Skeletal muscle satellite cell (primary cell): ENCODE results near the gene COL9A3. TPM values are rescaled to one million over a fixed set of nuclear protein-coding genes. Genes with fewer than 3 reads are reported as not detected.

Source experiments
- H3K27me3 ChIP-seq: 2 replicates; pipeline ENCODE4 v1.7.0; 2013; ENCODE audit warnings: low read length; ENCODE audit not compliant: control insufficient read depth, insufficient read depth
- H3K36me3 ChIP-seq: 2 replicates; pipeline ENCODE4 v1.7.0; 2013; ENCODE audit warnings: mild to moderate bottlenecking, control low read depth, low read length; ENCODE audit not compliant: insufficient read depth
- H3K4me1 ChIP-seq: 2 replicates; pipeline ENCODE4 v1.7.0; 2013; ENCODE audit warnings: low read length; ENCODE audit not compliant: control insufficient read depth, insufficient read depth
- H3K4me2 ChIP-seq: 2 replicates; pipeline ENCODE4 v1.7.0; 2013; ENCODE audit warnings: mild to moderate bottlenecking, low read length
- H3K4me3 ChIP-seq: 2 replicates; pipeline ENCODE4 v1.7.0; 2013; ENCODE audit warnings: low read length
- H3K9ac ChIP-seq: 2 replicates; pipeline ENCODE4 v1.7.0; 2013; ENCODE audit warnings: mild to moderate bottlenecking, low read depth, low read length, moderate library complexity
- H3K9me3 ChIP-seq: replicated peaks from 2 replicates; pipeline ENCODE4 v1.7.0; 2013; ENCODE audit warnings: mild to moderate bottlenecking, control low read depth, low read length
- small RNA-seq: library from RNA; depleted of rRNA; stranded (forward); fragments of <200 nt; gene quantifications from one replicate; pipeline ENCODE3, GENCODE V24; 2012

The COL9A3 gene

DNA sequence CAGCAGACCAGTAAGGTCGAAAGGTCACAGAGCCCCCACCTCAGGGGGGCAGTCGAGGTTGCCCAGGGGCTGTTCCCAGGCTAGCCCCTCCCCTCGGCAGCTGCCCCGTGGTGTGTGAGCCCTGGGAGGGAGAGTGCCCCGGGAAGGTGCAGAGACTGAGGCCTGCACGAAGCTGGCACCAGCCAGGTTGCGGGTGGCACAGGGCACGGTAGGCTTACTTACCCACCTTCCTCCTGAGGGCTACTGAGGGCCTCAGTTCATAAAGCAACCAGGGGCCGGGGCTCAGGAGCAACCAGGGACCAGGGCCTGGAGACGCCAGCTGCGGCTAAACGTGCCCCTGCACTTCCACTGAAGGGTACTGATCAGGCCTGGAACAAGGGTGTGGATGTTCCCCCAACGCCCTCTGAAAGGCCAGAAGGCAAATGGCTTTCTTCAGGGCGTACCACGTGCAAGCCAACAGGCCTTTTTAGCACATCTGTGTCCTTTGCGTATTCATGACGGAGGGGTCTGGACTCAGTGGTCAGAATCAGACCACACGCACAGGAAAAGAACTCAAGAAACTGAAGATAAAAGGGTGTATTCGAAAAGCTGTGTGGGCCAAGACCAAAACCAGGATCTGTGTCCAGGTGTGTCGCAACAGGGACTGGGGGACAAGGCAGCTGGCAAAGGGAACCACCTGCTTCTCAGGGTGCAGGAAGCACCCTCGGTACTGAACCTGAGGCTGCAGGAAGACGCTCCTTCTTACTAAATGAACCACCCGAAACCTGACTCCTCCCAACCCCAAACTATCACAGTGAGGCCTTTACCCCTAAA, 69.3 kb downstream of the COL9A3 start:
- Histone ChIP-seq H3K4me1 (peaks cover 18% of the 10 kb centered on the region), H3K36me3 (peaks cover 52% of the 10 kb centered on the region), H3K9ac (no peak overlapping the region), H3K9me3 (no peaks in the 10 kb centered on the region), H3K27me3 (no peaks in the 10 kb centered on the region), H3K4me3 (no peak overlapping the region), H3K4me2 (no peak overlapping the region)

DNA sequence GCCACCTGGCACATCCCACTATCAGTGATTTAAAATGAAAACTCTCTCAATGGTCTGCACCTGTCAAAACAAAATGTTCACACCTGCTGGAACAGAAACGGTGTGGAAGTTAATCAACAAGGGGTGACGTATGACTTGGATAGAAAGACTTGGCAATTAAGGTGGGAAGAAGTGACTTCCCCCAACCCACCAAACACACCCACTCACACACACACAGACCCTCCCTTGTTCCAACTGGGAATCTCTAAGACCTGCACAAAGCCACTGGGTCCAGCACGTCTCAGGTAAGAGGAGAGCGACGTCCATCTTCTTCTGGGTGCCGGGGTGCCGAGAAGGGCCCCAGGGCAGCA, 69.8 kb downstream of the COL9A3 start:
- no peaks in the 10 kb centered on the region for H3K27me3 ChIP-seq
- peaks cover 57% of the 10 kb centered on the region for H3K36me3 ChIP-seq
- H3K4me2 ChIP-seq = no peak overlapping the region
- no peak overlapping the region for H3K4me3 ChIP-seq
- H3K9ac ChIP-seq = no peak overlapping the region
- peaks cover 18% of the 10 kb centered on the region for H3K4me1 ChIP-seq
- H3K9me3 ChIP-seq = no peaks in the 10 kb centered on the region

DNA sequence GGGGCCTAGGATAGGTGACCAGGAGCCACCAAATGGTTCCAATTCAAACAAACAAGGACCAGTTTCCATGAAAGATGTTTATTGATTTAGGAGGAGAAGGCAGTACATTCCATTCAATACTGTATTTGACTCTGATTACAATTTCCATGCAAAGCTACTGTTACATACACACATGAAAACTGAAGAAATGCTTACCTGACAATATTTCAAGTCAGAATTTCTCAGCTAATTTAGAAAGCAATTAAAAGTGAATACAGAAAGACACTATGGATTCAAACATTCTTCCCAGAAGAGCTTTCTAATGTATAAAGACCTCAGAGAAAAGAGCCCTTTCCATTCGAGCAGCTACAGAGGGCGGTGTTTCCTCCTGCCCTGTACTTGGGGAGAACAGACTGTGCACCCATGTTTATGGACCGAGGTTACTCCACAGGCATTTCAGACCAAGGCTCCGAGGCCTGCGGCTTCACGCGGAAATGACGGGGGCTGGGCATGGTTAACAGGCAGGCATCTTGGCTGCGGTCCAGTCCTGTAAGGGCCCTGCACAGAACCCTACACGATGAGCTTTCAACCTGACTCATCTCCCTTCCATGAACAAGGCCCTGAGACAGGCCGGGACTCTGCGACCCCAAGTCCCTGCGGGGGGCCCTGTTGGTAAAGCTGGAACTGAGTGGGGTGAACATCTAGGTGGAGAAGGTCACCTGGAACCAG, 70.5 kb downstream of the COL9A3 start:
- H3K4me1 ChIP-seq = peaks cover 18% of the 10 kb centered on the region
- H3K9ac ChIP-seq = peak overlapping the region; percentile 39
- peaks cover 61% of the 10 kb centered on the region for H3K36me3 ChIP-seq
- peak overlapping the region; percentile 33 for H3K4me2 ChIP-seq
- H3K9me3 ChIP-seq = no peaks in the 10 kb centered on the region
- no peaks in the 10 kb centered on the region for H3K27me3 ChIP-seq
- H3K4me3 ChIP-seq = no peak overlapping the region

- H3K36me3 ChIP-seq = peaks cover 66% of the 10 kb centered on the region
Observed at GRCh38 chr20:62887860-62888239, 71.0 kb downstream of the COL9A3 start.

GRCh38 chr20:62888406-62888805, 71.6 kb downstream of the COL9A3 start:
- H3K9me3 ChIP-seq = no peaks in the 10 kb centered on the region
- no peak overlapping the region for H3K4me3 ChIP-seq
- H3K4me1 ChIP-seq = peaks cover 18% of the 10 kb centered on the region
- no peak overlapping the region for H3K4me2 ChIP-seq
- peaks cover 72% of the 10 kb centered on the region for H3K36me3 ChIP-seq
- no peaks in the 10 kb centered on the region for H3K27me3 ChIP-seq
- H3K9ac ChIP-seq = no peak overlapping the region

More at GRCh38 chr20:62887860-62888239, 71.0 kb downstream of the COL9A3 start:
- Histone ChIP-seq H3K4me2 (peak overlapping the region; percentile 27), H3K9ac (peak overlapping the region; percentile 39), H3K4me3 (no peak overlapping the region), H3K9me3 (no peaks in the 10 kb centered on the region), H3K27me3 (no peaks in the 10 kb centered on the region), H3K4me1 (peaks cover 18% of the 10 kb centered on the region)

DNA sequence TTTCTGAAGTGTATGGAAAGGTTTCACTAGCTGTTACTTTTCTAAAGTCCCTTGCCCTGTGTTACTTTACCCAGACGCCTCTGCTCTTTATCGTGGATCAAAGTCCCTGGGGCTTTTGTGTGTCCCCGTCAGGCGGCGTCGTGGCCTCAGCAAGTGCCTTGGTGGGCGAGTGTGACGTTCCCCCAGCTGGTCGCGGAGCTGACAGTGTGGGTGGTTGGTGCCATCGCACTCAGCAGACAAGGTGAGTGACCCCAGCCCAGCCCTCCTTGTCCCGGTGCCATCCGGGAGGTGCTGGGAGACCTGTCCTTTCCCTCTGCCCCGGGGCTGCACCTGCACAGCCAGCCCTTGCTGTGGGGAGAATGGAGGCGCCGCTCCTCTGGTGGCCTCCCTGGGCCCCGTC, 72.1 kb downstream of the COL9A3 start:
- peaks cover 18% of the 10 kb centered on the region for H3K4me1 ChIP-seq
- no peaks in the 10 kb centered on the region for H3K9me3 ChIP-seq
- no peak overlapping the region for H3K4me3 ChIP-seq
- peaks cover 77% of the 10 kb centered on the region for H3K36me3 ChIP-seq
- H3K27me3 ChIP-seq = no peaks in the 10 kb centered on the region
- no peak overlapping the region for H3K4me2 ChIP-seq
- H3K9ac ChIP-seq = no peak overlapping the region

GRCh38 chr20:62889411-62889810, 72.6 kb downstream of the COL9A3 start:
- Histone ChIP-seq H3K4me1 (peaks cover 18% of the 10 kb centered on the region), H3K4me2 (no peak overlapping the region), H3K9me3 (no peaks in the 10 kb centered on the region), H3K36me3 (peaks cover 82% of the 10 kb centered on the region), H3K4me3 (no peak overlapping the region), H3K9ac (no peak overlapping the region), H3K27me3 (no peaks in the 10 kb centered on the region)

DNA sequence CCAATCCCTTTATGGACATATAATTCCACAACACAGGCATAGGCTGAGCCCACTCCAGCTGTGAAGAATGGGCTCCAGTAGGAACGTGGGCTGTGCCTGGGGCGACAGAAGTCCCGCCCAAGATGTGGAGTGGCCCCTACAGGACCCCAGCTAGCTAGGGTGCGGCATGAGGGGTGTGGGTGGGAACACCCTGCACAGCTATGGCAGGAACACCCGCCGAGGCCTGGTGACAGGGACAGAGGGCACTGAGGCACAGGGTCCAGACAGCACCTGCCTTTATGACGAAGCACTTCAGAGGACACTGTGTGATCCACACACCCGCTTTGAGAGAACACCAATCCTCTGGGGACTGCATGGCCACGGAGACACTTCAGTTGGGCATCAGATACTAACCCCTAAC, 73.0 kb downstream of the COL9A3 start:
- no peaks in the 10 kb centered on the region for H3K27me3 ChIP-seq
- no peak overlapping the region for H3K4me3 ChIP-seq
- peaks cover 18% of the 10 kb centered on the region for H3K4me1 ChIP-seq
- H3K9ac ChIP-seq = no peak overlapping the region
- peaks cover 86% of the 10 kb centered on the region for H3K36me3 ChIP-seq
- no peak overlapping the region for H3K4me2 ChIP-seq
- H3K9me3 ChIP-seq = no peaks in the 10 kb centered on the region

- Histone ChIP-seq H3K4me2 (no peak overlapping the region), H3K9ac (no peak overlapping the region), H3K4me3 (no peak overlapping the region), H3K27me3 (no peaks in the 10 kb centered on the region), H3K36me3 (peaks cover 91% of the 10 kb centered on the region), H3K9me3 (no peaks in the 10 kb centered on the region), H3K4me1 (peaks cover 18% of the 10 kb centered on the region)
Observed at GRCh38 chr20:62890444-62890843, 73.6 kb downstream of the COL9A3 start.

Small RNA genes within 50 kb of the gene (small RNA-seq; reads per million reads assigned to genes)
- not detected for gene DPH3P1
